GM12878 (cell line): ENCODE results near the gene SYNRG. TPM values are rescaled to one million over a fixed set of nuclear protein-coding genes. Genes with fewer than 3 reads are reported as not detected.

Source experiments
- ATAC-seq: fragments of 200-7000 bp; cut with Tn5 transposase; 3 replicates; pipeline ENCODE4 v1.9.1; 2020; ENCODE audit warnings: mild to moderate bottlenecking, moderate library complexity
- BruUV-seq: library from RNA; stranded (reverse); fragments of 400-500 nt; replicated peaks from 2 replicates; lab custom pipeline; 2021; lab: Mats Ljungman, UMichigan
- CTCF ChIA-PET: fragments of 300-600 bp; sonication (Branson Sonifier 250); formaldehyde crosslinking; extraction: SDS; loops from one replicate; lab custom pipeline; 2021; ENCODE audit warnings: inconsistent platforms; lab: Yijun Ruan, JAX
- POLR2A ChIA-PET: fragments of 350-600 bp; formaldehyde crosslinking; extraction: SDS; loops from one replicate; lab custom pipeline; 2021; ENCODE audit warnings: inconsistent platforms; lab: Charles Lee
- RAD21 ChIA-PET: fragments of 300-600 bp; sonication (Branson Sonifier 250); formaldehyde crosslinking; loops from one replicate; lab custom pipeline; 2023; ENCODE audit warnings: antibody characterized with exemption; ENCODE audit not compliant: unreplicated experiment; lab: Charles Lee
- SMC1A ChIA-PET: fragments of 300-600 bp; sonication (Branson Sonifier 250); formaldehyde crosslinking; loops from one replicate; lab custom pipeline; 2023; ENCODE audit not compliant: unreplicated experiment, uncharacterized antibody; lab: Charles Lee
- DNase-seq: peaks from one replicate; pipeline ENCODE4 v3.0.0-alpha.2; 2011; ENCODE audit warnings: low read depth, low spot score
- FAIRE-seq: peaks from 3 replicates; lab custom pipeline; 2011; peaks lifted over from hg19 to GRCh38; lab: Jason Lieb, UNC
- H2AFZ ChIP-seq: 2 replicates; pipeline ENCODE4 v1.6.0; 2011; ENCODE audit warnings: low read depth, low read length, control low read depth; ENCODE audit not compliant: control insufficient read depth
- H3K27ac ChIP-seq: 2 replicates; pipeline ENCODE4 v1.5.1; 2011; ENCODE audit warnings: control low read depth; ENCODE audit not compliant: control insufficient read depth, insufficient read depth
- H3K27me3 ChIP-seq, 2 experiments: replicated peaks in 1 of 2; 2 replicates each; pipeline versions ENCODE4 v1.6.0 to v1.6.1; 2011; ENCODE audit warnings: low read length in 1 of 2; ENCODE audit not compliant: control insufficient read depth in 2 of 2, insufficient read depth in 2 of 2
- H3K36me3 ChIP-seq, 2 experiments: 2 replicates each; pipeline ENCODE4 v1.5.1; 2011; ENCODE audit warnings: low read length in 1 of 2; ENCODE audit not compliant: control insufficient read depth in 2 of 2, insufficient read depth in 2 of 2
- H3K4me1 ChIP-seq: 2 replicates; pipeline ENCODE4 v1.6.1; 2011; ENCODE audit warnings: mild to moderate bottlenecking, low read length, moderate library complexity, mixed read lengths; ENCODE audit not compliant: control insufficient read depth, insufficient read depth
- H3K4me2 ChIP-seq: 2 replicates; pipeline ENCODE4 v1.6.0; 2011; ENCODE audit warnings: control low read depth; ENCODE audit not compliant: control insufficient read depth, insufficient read depth
- H3K4me3 ChIP-seq: fragments of 200-600 bp; sonication (generic); 2 replicates; pipeline ENCODE4 v1.5.1; 2016
- H3K79me2 ChIP-seq: 2 replicates; pipeline ENCODE4 v1.6.0; 2011; ENCODE audit warnings: low read length; ENCODE audit not compliant: control insufficient read depth, insufficient read depth
- H3K9ac ChIP-seq: 2 replicates; pipeline ENCODE4 v1.8.0; 2011; ENCODE audit warnings: low read length, control low read depth, mixed read lengths; ENCODE audit not compliant: control insufficient read depth, insufficient read depth
- H3K9me3 ChIP-seq: replicated peaks from 3 replicates; pipeline ENCODE4 v1.5.1; 2011; ENCODE audit warnings: mild to moderate bottlenecking, low read length; ENCODE audit not compliant: control insufficient read depth, insufficient read depth
- H4K20me1 ChIP-seq: 2 replicates; pipeline ENCODE4 v1.6.0; 2011; ENCODE audit not compliant: control insufficient read depth, insufficient read depth
- E2F8 ChIP-seq: fragments of 450-650 bp; IDR thresholded peaks from 2 replicates; pipeline ENCODE4 v1.6.1; 2018; ENCODE audit warnings: mild to moderate bottlenecking, low read depth, moderate library complexity; ENCODE audit not compliant: partially characterized antibody
- MEF2B ChIP-seq: fragments of 450-650 bp; IDR thresholded peaks from 2 replicates; pipeline ENCODE4 v1.6.1; 2018; ENCODE audit warnings: mild to moderate bottlenecking, moderate library complexity; ENCODE audit not compliant: partially characterized antibody, poor library complexity, severe bottlenecking
- ZNF592 ChIP-seq: fragments of 450-650 bp; IDR thresholded peaks from 2 replicates; pipeline ENCODE4 v1.6.1; 2017; ENCODE audit warnings: mild to moderate bottlenecking, moderate library complexity
- WGBS: methylation state at CpG from one replicate; pipeline ENCODE4 v1.1.6; 2016; ENCODE audit warnings: low lambda C conversion rate; ENCODE audit not compliant: insufficient replicate concordance, insufficient coverage; ENCODE audit errors: missing lambda C conversion rate; 5-methylcytosine and 5-hydroxymethylcytosine counted together
- in situ Hi-C: fragments of 300-500 bp; cut with MboI; formaldehyde crosslinking; loops from 9 replicates; pipeline ENCODE4 v1.14.3; 2018; ENCODE audit warnings: mixed read lengths
- intact Hi-C: fragments of 100-400 bp; cut with micrococcal nuclease; formaldehyde crosslinking; loops from one replicate; pipeline ENCODE4 v1.14.2; 2022; ENCODE audit not compliant: unreplicated experiment
- polyA plus RNA-seq, 11 experiments: library from polyadenylated mRNA; depleted of rRNA in 4 of 11; unstranded in 6 of 11; stranded (reverse) in 5 of 11; fragments of >200 nt; fragmentation: Nextera tagmentation in 4 of 11; fragmentation: Illumina TruSeq in 1 of 11; extraction: Ambion mirVana in 4 of 11; extraction: Trizol in 1 of 11; gene quantifications; 1 replicate in 1 of 11; 2 replicates in 10 of 11; pipeline versions ENCODE4 v1.2.1 to v1.2.3, GENCODE V29; 2011 to 2016; ENCODE audit warnings: inconsistent platforms in 2 of 11, missing spikeins in 2 of 11, low read depth in 1 of 11
- total RNA-seq, 4 experiments: library from RNA; depleted of rRNA in 3 of 4; stranded (reverse); fragments of >200 nt in 3 of 4; fragmentation: Illumina TruSeq in 1 of 4; extraction: Trizol in 1 of 4; gene quantifications; 2 replicates each; pipeline versions ENCODE4 v1.2.1 to v1.2.3, GENCODE V29; 2013 to 2021

The SYNRG gene
- total and polyA plus RNA-seq, 10 of the 15 experiments (the other 5 are each of a cell fraction or from before 2014, with no cell fraction given), result 5.2 to 40.4 (median 26.7) TPM

GRCh38 chr17:37485938-37486570 lies 123.2 kb downstream of the SYNRG start:
- SMC1A ChIA-PET, result interaction anchor here (0.8 to 2.5 kb wide), 6 partner anchors 9 to 113 kb away, joined by 3 to 5 read pairs (median 3); no protein-coding TSS in a partner anchor
- Histone ChIP-seq H3K27ac (no peak overlapping the region), H2AFZ (no peak overlapping the region), H3K79me2 (peaks cover 8% of the 10 kb centered on the region), H4K20me1 (no peaks in the 10 kb centered on the region), H3K9me3 (no peaks in the 10 kb centered on the region), H3K4me2 (no peak overlapping the region), H3K4me1 (peaks cover 22% of the 10 kb centered on the region), H3K4me3 (no peak overlapping the region), H3K36me3 (no peaks in the 10 kb centered on the region), H3K27me3 (no peaks in the 10 kb centered on the region), H3K9ac (no peak overlapping the region)
- POLR2A ChIA-PET, result interaction anchor here (0.7 kb wide), 1 partner anchor 1961 kb away, joined by 12 read pairs; no protein-coding TSS in a partner anchor
- no peak for ATAC-seq
- CTCF ChIA-PET, result interaction anchor here (0.8 to 1.5 kb wide), 3 partner anchors 11 to 329 kb away, joined by 3 read pairs; no protein-coding TSS in a partner anchor
- intact Hi-C loops, result no loop called here
- WGBS, result 91% methylated on average over 1 of the region's 1 CpG
- DNase-seq, result no peak
- no TSS peak for BruUV-seq
- in situ Hi-C loops, result no loop called here
- no peak for TF ChIP-seq MEF2B
- RAD21 ChIA-PET, result interaction anchor here (1.1 kb wide), 1 partner anchor 56 kb away, joined by 3 read pairs; no protein-coding TSS in a partner anchor
- FAIRE-seq, result no peak

- Histone ChIP-seq H3K27me3 (no peaks in the 10 kb centered on the region), H3K79me2 (no peaks in the 10 kb centered on the region), H2AFZ (no peak overlapping the region), H3K4me1 (peaks cover 12% of the 10 kb centered on the region), H3K27ac (no peak overlapping the region), H3K36me3 (no peaks in the 10 kb centered on the region), H3K9me3 (no peaks in the 10 kb centered on the region), H3K9ac (no peak overlapping the region), H3K4me3 (no peak overlapping the region), H3K4me2 (no peak overlapping the region), H4K20me1 (no peaks in the 10 kb centered on the region)
- in situ Hi-C loops, result no loop called here
- ATAC-seq (peak; percentile 54; the same call in 2 of the 3 replicates), FAIRE-seq (no peak), DNase-seq (no peak)
- BruUV-seq, result no TSS peak
- 52% methylated on average over 5 of the region's 5 CpGs for WGBS
- ChIA-PET POLR2A (interaction anchor here (0.5 to 0.6 kb wide), 2 partner anchors 42 to 46 kb away, joined by 3 to 5 read pairs; no protein-coding TSS in a partner anchor), CTCF (interaction anchor here (0.6 to 1.4 kb wide), 3 partner anchors 110 to 171 kb away, joined by 3 to 4 read pairs (median 3); no protein-coding TSS in a partner anchor), SMC1A (interaction anchor here (1.0 to 2.2 kb wide), 6 partner anchors 8 to 76 kb away, joined by 3 to 6 read pairs (median 4); partner anchors contain the start of genes ACACA and TADA2A), RAD21 (no interaction called here)
- intact Hi-C loops, result no loop called here
- TF ChIP-seq ZNF592 (no peak), E2F8 (no peak)
Measured at GRCh38 chr17:37483311-37484039, 125.7 kb downstream of the SYNRG start.
